Panc1 (cell line): ENCODE measurements around the gene ITGB5. TPM values are rescaled to one million over a fixed set of nuclear protein-coding genes. Genes with fewer than 3 reads are reported as not detected.

Experiments used
- ATAC-seq: fragments of 200-7000 bp; cut with Tn5 transposase; 2 replicates; pipeline ENCODE4 v1.9.1; 2020; ENCODE audit warnings: mild to moderate bottlenecking, moderate library complexity
- BruUV-seq: library from RNA; stranded (reverse); fragments of 400-500 nt; replicated peaks from 2 replicates; lab custom pipeline; 2021; lab: Mats Ljungman, UMichigan
- CTCF ChIA-PET: fragments of 300-600 bp; sonication (Branson Sonifier 250); formaldehyde crosslinking; loops from one replicate; lab custom pipeline; 2022; ENCODE audit warnings: antibody characterized with exemption; lab: Charles Lee
- POLR2A ChIA-PET: fragments of 300-600 bp; sonication (Branson Sonifier 250); formaldehyde crosslinking; loops from one replicate; lab custom pipeline; 2022; ENCODE audit warnings: antibody characterized with exemption; lab: Charles Lee
- DNase-seq: peaks from one replicate; pipeline ENCODE4 v3.0.0-alpha.2; 2010; ENCODE audit warnings: low read depth, low spot score
- H3K27ac ChIP-seq: 2 replicates; pipeline ENCODE4 v1.5.1; 2011; ENCODE audit warnings: mild to moderate bottlenecking, low read length, inconsistent platforms
- H3K27me3 ChIP-seq: fragments of 200-500 bp; sonication (Bioruptor generic); 2 replicates; pipeline ENCODE4 v1.6.0; 2014; ENCODE audit warnings: low read length, inconsistent platforms; ENCODE audit not compliant: control insufficient read depth, insufficient read depth
- H3K36me3 ChIP-seq: fragments of 200-500 bp; sonication (Bioruptor generic); 2 replicates; pipeline ENCODE4 v1.5.1; 2014; ENCODE audit warnings: inconsistent platforms, mild to moderate bottlenecking, low read length, moderate library complexity; ENCODE audit not compliant: control insufficient read depth, insufficient read depth
- H3K4me1 ChIP-seq: 2 replicates; pipeline ENCODE4 v1.5.1; 2011; ENCODE audit warnings: inconsistent platforms, mild to moderate bottlenecking, low read length, moderate library complexity; ENCODE audit not compliant: control insufficient read depth, insufficient read depth
- H3K4me3 ChIP-seq, 2 experiments: 2 replicates each; pipeline ENCODE4 v1.5.1; 2011 to 2012; ENCODE audit warnings: low read depth in 2 of 2, low read length in 2 of 2, mild to moderate bottlenecking in 2 of 2, inconsistent platforms in 1 of 2, moderate library complexity in 1 of 2
- H3K9me3 ChIP-seq: fragments of 200-500 bp; sonication (Bioruptor generic); 2 replicates; pipeline ENCODE4 v1.5.1; 2014; ENCODE audit warnings: low read depth, mild to moderate bottlenecking, inconsistent platforms, low read length, moderate library complexity; ENCODE audit not compliant: control insufficient read depth, insufficient read depth
- CTCF ChIP-seq: fragments of 450-650 bp; IDR thresholded peaks from 2 replicates; pipeline ENCODE4 v1.5.1; 2017; ENCODE audit warnings: mild to moderate bottlenecking
- POLR2AphosphoS5 ChIP-seq: IDR thresholded peaks from 2 replicates; pipeline ENCODE4 v1.6.1; 2012; ENCODE audit warnings: mild to moderate bottlenecking, low read depth, low read length, moderate library complexity
- REST ChIP-seq, 2 experiments: IDR thresholded peaks; 2 replicates each; pipeline ENCODE4 v1.6.1; 2011 to 2012; ENCODE audit warnings: low read depth in 2 of 2, control low read depth in 1 of 2, low read length in 1 of 2, mild to moderate bottlenecking in 1 of 2, moderate library complexity in 1 of 2; ENCODE audit not compliant: insufficient read depth in 1 of 2
- SIN3A ChIP-seq: IDR thresholded peaks from 2 replicates; pipeline ENCODE4 v1.6.1; 2012; ENCODE audit warnings: low read depth, mild to moderate bottlenecking, low read length, moderate library complexity, borderline replicate concordance; ENCODE audit not compliant: insufficient read depth
- TCF7L2 ChIP-seq: IDR thresholded peaks from 2 replicates; pipeline ENCODE4 v1.6.1; 2011; ENCODE audit warnings: mild to moderate bottlenecking, low read depth, low read length, inconsistent platforms
- in situ Hi-C: cut with HindIII; loops from 2 replicates; pipeline ENCODE4 v1.10.0; 2016; ENCODE audit warnings: low sequenced_read_pairs, low pct_unique_long_range_greater_than_20kb
- intact Hi-C: fragments of 100-400 bp; cut with micrococcal nuclease; formaldehyde crosslinking; loops from one replicate; pipeline ENCODE4 v1.10.0; 2022; ENCODE audit not compliant: unreplicated experiment
- total RNA-seq: library from RNA; stranded (reverse); gene quantifications from one replicate; pipeline ENCODE4 v1.2.1, GENCODE V29; 2021; ENCODE audit not compliant: unreplicated experiment

The ITGB5 gene
- total RNA-seq, 1 experiment from 2014 or later = 446 TPM

GRCh38 chr3:124816206-124816605 is 71.0 kb downstream of the ITGB5 start:
- POLR2A ChIA-PET = no interaction called here
- Histone ChIP-seq H3K27ac (no peak overlapping the region), H3K4me3 (no peak overlapping the region), H3K36me3 (peaks cover 21% of the 10 kb centered on the region), H3K9me3 (no peaks in the 10 kb centered on the region), H3K27me3 (no peaks in the 10 kb centered on the region), H3K4me1 (peaks cover 10% of the 10 kb centered on the region)
- TF ChIP-seq TCF7L2 (no peak), CTCF (no peak), SIN3A (no peak), POLR2AphosphoS5 (no peak), REST (IDR thresholded peaks at IDR 0.05; ENCODE audit: insufficient read depth in 1 of 2, low read depth in 2 of 2, low read length in 1 of 2) (no peak)
- CTCF ChIA-PET = no interaction called here
- DNase-seq = no peak
- BruUV-seq = no TSS peak
- no peak for ATAC-seq
- intact Hi-C loops (no loop called here), in situ Hi-C loops (no loop called here)

GRCh38 chr3:124815781-124816180 is 71.4 kb downstream of the ITGB5 start:
- H3K27me3 ChIP-seq = no peaks in the 10 kb centered on the region
- ATAC-seq = no peak
- ChIA-PET POLR2A (no interaction called here), CTCF (no interaction called here)
- in situ Hi-C loops (no loop called here), intact Hi-C loops (no loop called here)
- H3K4me3 ChIP-seq = no peak overlapping the region
- no peaks in the 10 kb centered on the region for H3K9me3 ChIP-seq
- TF ChIP-seq POLR2AphosphoS5 (no peak), CTCF (no peak), SIN3A (no peak), REST (IDR thresholded peaks at IDR 0.05; ENCODE audit: insufficient read depth in 1 of 2, low read depth in 2 of 2, low read length in 1 of 2) (no peak), TCF7L2 (no peak)
- no peak for DNase-seq
- peaks cover 10% of the 10 kb centered on the region for H3K4me1 ChIP-seq
- no TSS peak for BruUV-seq
- no peak overlapping the region for H3K27ac ChIP-seq
- H3K36me3 ChIP-seq = peaks cover 17% of the 10 kb centered on the region
